NCI-H1105 (cell line): Measurements from ENCODE around the gene CISD2.
A peak's percentile ranks its signal among the peaks of the same experiment; 100 is the strongest.
"Not testable (repeated sequence)": the region's sequence is repeated elsewhere in the genome, so short reads cannot be mapped to it uniquely, and the experiment has no call there.

ENCODE experiments used
- DNase-seq: peaks from one replicate; lab custom pipeline; 2025; lab: John Stamatoyannopoulos, UW

Gene CISD2, protein sequence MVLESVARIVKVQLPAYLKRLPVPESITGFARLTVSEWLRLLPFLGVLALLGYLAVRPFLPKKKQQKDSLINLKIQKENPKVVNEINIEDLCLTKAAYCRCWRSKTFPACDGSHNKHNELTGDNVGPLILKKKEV

DNA sequence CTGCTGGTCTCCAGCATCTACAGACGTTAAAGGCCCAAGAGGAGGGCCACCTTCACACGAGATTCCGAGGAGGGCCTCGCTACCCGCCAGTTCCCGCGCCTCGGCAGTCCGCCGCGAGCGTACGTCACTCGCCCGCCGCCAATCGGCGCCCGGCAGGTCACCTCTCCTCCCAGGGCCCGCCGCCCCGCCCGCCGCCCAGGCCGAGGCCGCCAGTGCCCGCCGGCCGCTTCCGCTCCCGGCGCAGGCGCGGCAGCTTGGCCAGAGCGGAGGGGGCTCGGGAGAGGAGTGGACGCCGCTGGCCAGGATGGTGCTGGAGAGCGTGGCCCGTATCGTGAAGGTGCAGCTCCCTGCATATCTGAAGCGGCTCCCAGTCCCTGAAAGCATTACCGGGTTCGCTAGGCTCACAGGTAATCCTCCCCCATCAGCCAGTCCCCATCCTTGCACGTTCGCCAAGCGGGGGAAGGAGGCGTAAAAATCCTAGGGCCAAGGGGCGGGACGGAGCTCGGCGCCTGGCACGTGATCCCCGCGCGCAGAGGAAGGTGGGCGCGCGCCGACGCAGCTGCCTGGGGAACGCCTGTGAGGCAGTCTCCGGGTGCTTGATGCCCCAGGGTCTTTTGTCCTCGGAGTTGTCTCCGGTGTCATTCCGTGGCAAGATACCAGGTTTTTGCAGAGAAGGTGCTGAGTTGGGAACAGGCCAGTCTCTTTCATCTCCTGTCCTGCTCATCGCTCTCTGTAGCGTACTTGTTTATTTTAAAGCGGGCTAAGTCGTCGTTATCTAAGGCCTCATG lies at the start of gene CISD2:
CISD2 (plus strand) TSS at position 212 of the 788 bp plus-strand sequence; CDS start at position 305, 93 bp downstream.
- DNase-seq, result peak; percentile 86

GRCh38 chr4:102819100-102819499 lies 49.7 kb upstream of the CISD2 start:
- not testable (repeated sequence) for DNase-seq

DNA sequence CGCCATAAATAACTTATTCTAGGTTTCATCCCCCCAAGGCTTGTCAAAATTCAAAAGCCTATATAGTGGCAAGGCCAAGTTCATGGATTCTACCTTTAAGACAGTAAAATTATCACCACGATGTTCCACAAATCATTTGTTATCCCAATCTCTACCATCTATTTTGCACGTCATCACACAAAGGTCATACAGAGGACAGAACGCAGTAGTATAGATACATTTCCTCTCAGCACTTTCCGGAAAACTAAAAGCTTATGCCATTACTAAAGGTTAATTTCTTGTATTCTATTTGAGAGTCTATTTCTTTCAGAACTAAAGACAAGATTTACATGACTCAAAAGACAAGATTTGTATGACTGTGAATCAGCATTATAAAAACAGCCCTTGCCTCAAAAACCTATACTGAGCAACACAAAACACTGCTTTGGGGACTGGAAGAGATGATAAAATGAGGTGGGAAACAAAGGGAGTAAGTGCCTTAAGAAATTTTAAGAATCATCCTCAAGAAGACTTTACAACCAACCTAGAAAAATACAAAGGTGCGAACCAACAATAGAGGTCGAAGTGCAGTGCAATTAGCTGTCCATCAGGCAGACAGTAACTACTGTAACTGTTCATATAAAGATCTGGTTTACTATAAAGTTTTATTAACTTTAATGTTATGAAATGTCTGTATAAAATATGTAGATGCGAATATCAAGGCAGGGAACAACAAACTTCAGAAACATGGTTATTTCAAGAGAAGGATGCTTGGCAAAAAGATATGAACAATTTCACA lies 49.0 kb upstream of the CISD2 start:
- no peak for DNase-seq

GRCh38 chr4:102823464-102823863 lies 45.3 kb upstream of the CISD2 start:
- no peak for DNase-seq

GRCh38 chr4:102823897-102824296 lies 44.9 kb upstream of the CISD2 start:
- DNase-seq, result no peak

DNA sequence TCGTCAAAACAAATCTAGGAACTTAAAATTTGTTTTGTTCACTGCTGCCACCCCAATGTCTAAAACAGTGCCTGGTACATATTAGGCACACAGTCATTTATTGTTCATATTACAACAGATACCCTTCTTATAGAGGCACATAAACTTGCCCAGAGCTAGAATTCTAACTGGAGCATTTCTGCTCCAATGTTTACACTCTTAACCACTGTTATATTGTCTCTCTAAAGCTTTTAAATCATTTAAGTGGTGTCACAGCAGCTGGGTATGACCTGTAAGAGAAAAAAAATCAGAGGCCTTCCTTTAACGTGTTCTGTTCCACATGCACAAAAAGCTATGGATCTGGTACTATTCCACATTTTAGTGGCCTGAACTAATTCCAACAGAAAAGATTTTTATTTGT lies 44.4 kb upstream of the CISD2 start:
- no peak for DNase-seq

- no peak for DNase-seq
Observed at GRCh38 chr4:102825261-102826091, 43.3 kb upstream of the CISD2 start.

DNA sequence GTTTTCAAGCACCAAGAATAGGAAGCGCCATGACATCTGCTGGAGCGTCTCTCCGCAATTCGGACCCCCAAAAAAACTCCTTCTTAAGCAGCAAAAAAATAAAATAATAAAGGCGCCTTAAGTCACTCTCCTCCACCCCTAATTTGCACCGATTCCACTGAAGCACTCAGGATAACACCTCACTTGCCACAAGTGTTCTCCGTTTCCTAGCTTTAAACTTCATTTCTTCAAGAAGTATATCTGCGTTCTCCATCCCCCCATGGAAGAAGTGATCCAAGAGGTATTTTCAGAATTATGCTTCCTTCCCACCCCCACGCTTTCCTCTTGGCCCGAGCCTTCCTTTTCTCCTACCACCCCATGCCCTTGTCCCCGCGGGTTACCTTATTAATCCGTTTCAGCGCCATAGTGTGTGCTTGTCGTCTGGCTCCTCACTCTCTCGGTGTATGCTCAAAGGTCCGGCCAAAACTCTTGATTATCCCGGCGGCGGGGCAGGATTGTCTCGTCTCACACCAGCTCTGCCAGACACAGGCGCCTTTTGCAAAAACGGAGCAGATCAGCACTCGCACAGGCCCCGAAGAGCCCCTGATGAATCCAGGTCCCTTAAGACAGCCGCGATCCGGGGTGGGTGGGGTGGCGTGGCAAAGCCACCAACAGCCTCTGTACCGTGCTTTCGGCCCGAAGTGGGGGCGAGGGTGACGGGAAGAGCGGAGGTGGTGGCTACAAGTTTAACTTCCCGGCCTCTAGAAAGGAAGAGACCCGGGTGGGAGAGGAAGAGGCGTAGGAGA lies 42.5 kb upstream of the CISD2 start:
- DNase-seq, result no peak

DNA sequence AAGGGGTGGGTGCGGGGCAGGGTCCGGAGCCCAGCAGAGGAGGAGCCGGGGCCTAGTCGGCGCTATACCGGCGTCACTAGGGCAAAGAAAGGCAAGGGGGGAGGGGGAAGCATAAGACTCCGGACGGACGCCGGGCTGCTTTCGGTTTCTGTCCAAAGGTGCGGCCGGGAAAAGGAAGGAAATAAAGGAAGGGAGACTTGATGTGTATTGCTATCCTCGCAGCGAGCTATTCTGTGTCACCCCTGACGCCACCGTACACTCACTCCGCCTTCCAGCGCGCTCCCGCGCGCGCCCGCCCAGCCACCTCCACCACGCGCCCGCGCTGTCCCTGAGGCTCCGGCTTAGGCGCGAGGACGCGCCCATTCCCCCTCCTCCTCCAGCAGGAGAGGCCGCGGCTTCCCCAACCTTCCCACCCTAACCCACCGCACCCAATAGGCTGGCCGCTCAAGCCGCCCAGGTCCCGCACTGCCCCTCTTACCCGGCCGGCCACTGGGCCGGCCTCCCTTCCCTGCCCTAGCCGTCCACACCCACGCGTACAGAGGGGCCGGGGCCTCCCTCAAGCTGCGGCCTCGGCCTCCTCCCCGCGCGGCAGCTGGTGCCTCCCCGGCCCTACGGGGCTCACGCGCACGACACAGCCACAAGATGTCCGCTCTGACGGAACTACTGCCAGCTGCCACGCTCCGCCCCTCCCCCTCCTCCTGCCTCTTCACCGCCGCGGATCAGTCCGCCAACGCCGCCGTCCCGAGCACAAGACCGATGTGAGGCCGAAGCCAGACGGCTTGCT lies 41.7 kb upstream of the CISD2 start, which contains the start of gene UBE2D3:
UBE2D3 (minus strand) TSS at position 662 of the 784 bp plus-strand sequence. CDS start 1,043 bp downstream, outside the sequence.
- DNase-seq, result peak; percentile 74

GRCh38 chr4:102827674-102828496 lies 40.9 kb upstream of the CISD2 start:
- peak; percentile 95 for DNase-seq

GRCh38 chr4:102828497-102828808 lies 40.3 kb upstream of the CISD2 start:
- DNase-seq, result no peak

GRCh38 chr4:102829803-102830202 lies 39.0 kb upstream of the CISD2 start:
- no peak for DNase-seq

GRCh38 chr4:102832105-102832504 lies 36.7 kb upstream of the CISD2 start:
- no peak for DNase-seq

- no peak for DNase-seq
Observed at GRCh38 chr4:102832667-102833066, 36.1 kb upstream of the CISD2 start.

GRCh38 chr4:102836596-102836995 lies 32.2 kb upstream of the CISD2 start:
- no peak for DNase-seq

DNA sequence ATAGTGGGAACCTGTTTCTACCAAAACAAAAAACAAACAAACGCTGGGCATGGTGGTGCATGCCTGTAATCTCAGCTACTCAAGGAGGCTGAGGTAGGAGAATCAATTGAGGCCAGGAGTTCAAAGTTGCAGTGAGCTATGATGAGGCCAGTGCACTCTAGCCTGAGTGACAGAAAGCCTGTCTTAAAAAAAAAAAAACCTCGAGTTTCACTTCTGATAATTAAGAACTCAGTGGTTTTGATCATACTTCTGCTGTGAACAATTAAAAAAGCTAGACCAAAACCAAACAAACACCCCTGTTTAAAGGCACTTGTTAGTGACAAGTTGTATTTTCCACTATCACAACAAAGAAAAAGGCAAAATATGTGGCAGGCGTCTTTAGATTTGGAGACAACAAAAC lies 26.4 kb upstream of the CISD2 start:
- no peak for DNase-seq

GRCh38 chr4:102843273-102843672 lies 25.5 kb upstream of the CISD2 start:
- no peak for DNase-seq

DNA sequence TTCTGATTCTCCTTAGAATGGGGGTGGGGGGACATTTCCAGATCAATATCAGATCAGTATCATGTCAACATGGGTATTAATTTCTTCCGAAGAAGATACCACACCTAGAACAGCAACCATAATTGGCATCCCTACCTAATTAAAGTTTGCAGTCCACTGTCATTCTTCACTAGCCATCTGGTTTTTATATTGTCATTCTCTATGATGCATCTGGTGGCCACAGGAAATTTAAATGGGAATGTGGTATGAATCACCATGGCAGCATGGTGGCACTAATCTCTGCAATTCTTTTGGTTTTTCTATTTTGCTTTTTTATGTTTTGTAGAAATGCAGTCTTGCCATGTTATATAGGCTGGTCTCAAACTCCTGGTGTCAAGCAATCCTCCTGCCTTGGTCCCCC lies 24.9 kb upstream of the CISD2 start:
- no peak for DNase-seq

GRCh38 chr4:102847687-102848086 lies 21.1 kb upstream of the CISD2 start:
- DNase-seq, result no peak
